GM18520 (cell line): Measurements from ENCODE around the gene SLAMF8.

Source experiments
- ATAC-seq: cut with Tn5 transposase; IDR thresholded peaks from one replicate; pipeline ENCODE4 v1.9.1; 2021; ENCODE audit not compliant: unreplicated experiment

SLAMF8 gene

GRCh38 chr1:159826441-159827101 is at the start of gene SLAMF8:
TSS of gene SLAMF8 (plus strand) at chr1:159826873. CDS start at chr1:159826899, 26 bp downstream.
- ATAC-seq = no peak

GRCh38 chr1:159778266-159778665 is 48.4 kb upstream of the SLAMF8 start:
- no peak for ATAC-seq

- ATAC-seq = no peak
Observed at GRCh38 chr1:159779403-159779851, 47.2 kb upstream of the SLAMF8 start.

- peak; percentile 96 for ATAC-seq
Observed at GRCh38 chr1:159780583-159781582, 45.8 kb upstream of the SLAMF8 start, which contains the start of gene DUSP23. TSS of gene DUSP23 (plus strand) at chr1:159780962. CDS start at chr1:159781101, 139 bp downstream.

- ATAC-seq = no peak
Observed at GRCh38 chr1:159781992-159782391, 44.7 kb upstream of the SLAMF8 start.

- ATAC-seq = no peak
Observed at GRCh38 chr1:159783724-159784123, 42.9 kb upstream of the SLAMF8 start.

- no peak for ATAC-seq
Observed at GRCh38 chr1:159786465-159786864, 40.2 kb upstream of the SLAMF8 start.

- no peak for ATAC-seq
Observed at GRCh38 chr1:159786966-159787365, 39.7 kb upstream of the SLAMF8 start.

- no peak for ATAC-seq
Observed at GRCh38 chr1:159790237-159790917, 36.3 kb upstream of the SLAMF8 start.

- no peak for ATAC-seq
Observed at GRCh38 chr1:159791031-159791430, 35.6 kb upstream of the SLAMF8 start.

GRCh38 chr1:159791461-159791860 is 35.2 kb upstream of the SLAMF8 start:
- no peak for ATAC-seq

- ATAC-seq = no peak
Observed at GRCh38 chr1:159795534-159795933, 31.1 kb upstream of the SLAMF8 start.

GRCh38 chr1:159798893-159799292 is 27.8 kb upstream of the SLAMF8 start:
- ATAC-seq = no peak

GRCh38 chr1:159799446-159799985 is 27.2 kb upstream of the SLAMF8 start:
- ATAC-seq = no peak

- ATAC-seq = peak; percentile 88
Observed at GRCh38 chr1:159800177-159800930, 26.3 kb upstream of the SLAMF8 start.

- no peak for ATAC-seq
Observed at GRCh38 chr1:159802111-159802510, 24.6 kb upstream of the SLAMF8 start, which contains the start of gene FCRL6. TSS of gene FCRL6 (plus strand) at chr1:159802360. CDS start at chr1:159802425, 65 bp downstream.

- no peak for ATAC-seq
Observed at GRCh38 chr1:159803956-159804689, 22.6 kb upstream of the SLAMF8 start.

GRCh38 chr1:159804924-159805323 is 21.7 kb upstream of the SLAMF8 start:
- no peak for ATAC-seq

GRCh38 chr1:159815926-159816325 is 10.7 kb upstream of the SLAMF8 start:
- no peak for ATAC-seq
